Fibroblast of skin of right biceps (primary cell): ENCODE data around the gene TTLL3.
A peak's percentile ranks its signal among the peaks of the same experiment; 100 is the strongest.

Experiments used
- DNase-seq: peaks from one replicate; pipeline ENCODE4 v3.0.0-alpha.2; 2013

The TTLL3 gene

GRCh38 chr3:9781978-9782603, 28.0 kb upstream of the TTLL3 start:
- no peak for DNase-seq

- no peak for DNase-seq
Observed at GRCh38 chr3:9782770-9783169, 27.3 kb upstream of the TTLL3 start.

GRCh38 chr3:9783954-9784353, 26.1 kb upstream of the TTLL3 start:
- DNase-seq: no peak

- peak; percentile 43 for DNase-seq
Observed at GRCh38 chr3:9784965-9785364, 25.1 kb upstream of the TTLL3 start.

GRCh38 chr3:9785602-9786001, 24.5 kb upstream of the TTLL3 start:
- DNase-seq: no peak

- no peak for DNase-seq
Observed at GRCh38 chr3:9786209-9786739, 23.8 kb upstream of the TTLL3 start.

GRCh38 chr3:9786825-9787669, 23.0 kb upstream of the TTLL3 start:
- DNase-seq: no peak

GRCh38 chr3:9787714-9788113, 22.3 kb upstream of the TTLL3 start:
- no peak for DNase-seq

GRCh38 chr3:9791127-9791526, 18.9 kb upstream of the TTLL3 start:
- no peak for DNase-seq

GRCh38 chr3:9791790-9792404, 18.2 kb upstream of the TTLL3 start:
- DNase-seq: no peak

GRCh38 chr3:9792405-9793160, 17.5 kb upstream of the TTLL3 start, which contains the start of the genes ARPC4 and TADA3:
TSS of gene ARPC4 (plus strand) at chr3:9793082. CDS start at chr3:9793122, 40 bp downstream.
TSS of gene TADA3 (minus strand) at chr3:9792473. CDS start at chr3:9791466, 1,007 bp downstream.
- peak; percentile 98 for DNase-seq

- peak; percentile 33 for DNase-seq
Observed at GRCh38 chr3:9793161-9793781, 16.8 kb upstream of the TTLL3 start.

- no peak for DNase-seq
Observed at GRCh38 chr3:9794400-9794799, 15.7 kb upstream of the TTLL3 start.

- no peak for DNase-seq
Observed at GRCh38 chr3:9795207-9795606, 14.9 kb upstream of the TTLL3 start.

- DNase-seq: no peak
Observed at GRCh38 chr3:9797196-9797945, 12.7 kb upstream of the TTLL3 start.

GRCh38 chr3:9800529-9800928, 9.5 kb upstream of the TTLL3 start:
- DNase-seq: no peak

- DNase-seq: no peak
Observed at GRCh38 chr3:9803494-9803893, 6.6 kb upstream of the TTLL3 start.

GRCh38 chr3:9804996-9805395, 5.1 kb upstream of the TTLL3 start:
- no peak for DNase-seq

- no peak for DNase-seq
Observed at GRCh38 chr3:9806137-9806536, 3.9 kb upstream of the TTLL3 start.

- no peak for DNase-seq
Observed at GRCh38 chr3:9806688-9807589, 3.1 kb upstream of the TTLL3 start.

GRCh38 chr3:9807981-9808344, 2.1 kb upstream of the TTLL3 start:
- no peak for DNase-seq
